ENCODE data around the gene CDH23.

- TF ChIP-seq CTCF (IDR thresholded peaks at IDR 0.05) (no peak), POLR2A (IDR thresholded peaks at IDR 0.05) (no peak)
These were observed 17.6 kb downstream of the CDH23 start for GRCh38 chr10:71414359-71414758.

Data from adrenal gland (tissue), 5 donors.